CD4-positive, alpha-beta memory T cell (primary cell): Measurements from ENCODE around the gene LIN52. TPM values are rescaled to one million over a fixed set of nuclear protein-coding genes. Genes with fewer than 3 reads are reported as not detected.
"Not testable (repeated sequence)": the region's sequence is repeated elsewhere in the genome, so short reads cannot be mapped to it uniquely, and the experiment has no call there.

Experiments
- CTCF ChIA-PET: fragments of 350-600 bp; sonication (Branson Sonifier 250); formaldehyde crosslinking; loops from one replicate; lab custom pipeline; 2021; ENCODE audit warnings: inconsistent platforms; ENCODE audit not compliant: partially characterized antibody; lab: Charles Lee
- POLR2A ChIA-PET: fragments of 350-600 bp; sonication (Branson Sonifier 250); formaldehyde crosslinking; loops from one replicate; lab custom pipeline; 2021; ENCODE audit not compliant: partially characterized antibody; lab: Charles Lee
- DNase-seq, 5 donors: peaks; one replicate each; pipeline versions ENCODE4 v3.0.0 to v3.0.0-alpha.2; 2020 to 2022; ENCODE audit warnings: mixed read lengths in 1 of 5
- H3K27ac ChIP-seq: one replicate; pipeline ENCODE4 v1.7.0; 2013; ENCODE audit warnings: low read depth, low read length
- H3K27me3 ChIP-seq: 2 replicates; pipeline ENCODE4 v1.7.0; 2013; ENCODE audit warnings: mild to moderate bottlenecking, low read length, moderate library complexity; ENCODE audit not compliant: insufficient read depth
- H3K36me3 ChIP-seq: 2 replicates; pipeline ENCODE4 v1.7.0; 2013; ENCODE audit warnings: mild to moderate bottlenecking, low read length, moderate library complexity; ENCODE audit not compliant: insufficient read depth
- H3K4me1 ChIP-seq: 2 replicates; pipeline ENCODE4 v1.7.0; 2013; ENCODE audit warnings: mild to moderate bottlenecking, low read length, moderate library complexity; ENCODE audit not compliant: insufficient read depth
- H3K4me3 ChIP-seq, 2 donors: one replicate each; pipeline ENCODE4 v1.7.0; 2013; ENCODE audit warnings: low read length in 2 of 2, mild to moderate bottlenecking in 1 of 2
- H3K9me3 ChIP-seq, 2 donors: one replicate each; pipeline ENCODE4 v1.7.0; 2013; ENCODE audit warnings: low read length in 2 of 2, control low read depth in 1 of 2; ENCODE audit not compliant: control insufficient read depth in 1 of 2
- H3K27ac Mint-ChIP-seq, 7 donors: one replicate each; pipeline ENCODE4 v1.8.0; 2020 to 2021; ENCODE audit warnings: mixed read lengths in 7 of 7, mild to moderate bottlenecking in 6 of 7, inconsistent platforms in 3 of 7, moderate library complexity in 3 of 7
- H3K27me3 Mint-ChIP-seq, 2 donors: one replicate each; pipeline ENCODE4 v1.8.0; 2020 to 2021; ENCODE audit warnings: mixed read lengths in 2 of 2
- H3K36me3 Mint-ChIP-seq, 2 donors: one replicate each; pipeline ENCODE4 v1.8.0; 2020 to 2021; ENCODE audit warnings: mixed read lengths in 2 of 2, inconsistent platforms in 1 of 2, mild to moderate bottlenecking in 1 of 2
- H3K4me1 Mint-ChIP-seq, 4 donors: one replicate each; pipeline ENCODE4 v1.8.0; 2020 to 2021; ENCODE audit warnings: mixed read lengths in 4 of 4, mild to moderate bottlenecking in 1 of 4
- H3K4me3 Mint-ChIP-seq, 8 donors: one replicate each; pipeline ENCODE4 v1.8.0; 2020 to 2021; ENCODE audit warnings: mixed read lengths in 8 of 8, mild to moderate bottlenecking in 7 of 8, moderate library complexity in 6 of 8, inconsistent platforms in 3 of 8
- H3K9me3 Mint-ChIP-seq, 8 donors: one replicate each; pipeline ENCODE4 v1.8.0; 2020 to 2021; ENCODE audit warnings: mixed read lengths in 8 of 8, mild to moderate bottlenecking in 5 of 8, inconsistent platforms in 3 of 8, moderate library complexity in 1 of 8
- intact Hi-C: fragments of 100-400 bp; cut with micrococcal nuclease; formaldehyde crosslinking; loops from one replicate; pipeline ENCODE4 v1.15.1; 2023
- polyA plus RNA-seq, 2 donors: library from polyadenylated mRNA; unstranded; fragments of 300-500 nt; fragmentation: Illumina TruSeq; gene quantifications; one replicate each; pipeline ENCODE4 v1.2.3, GENCODE V29; 2021
- total RNA-seq, 2 experiments: library from RNA; stranded (reverse); gene quantifications; one replicate each; pipeline ENCODE4 v1.2.3, GENCODE V29; 2021

LIN52 gene
- total and polyA plus RNA-seq, 4 experiments from 2014 or later, result 9.4 to 17.5 (median 11.9) TPM

- intact Hi-C loops, result no loop called here
- H3K36me3 Mint-ChIP-seq, result peaks cover 33 to 34% of the 10 kb centered on the region in 2 donors
- H3K27ac Mint-ChIP-seq, result peak overlapping the region in 1 of 7 donors; percentile 13
- DNase-seq, result no peak
- no peaks in the 10 kb centered on the region for H3K4me1 Mint-ChIP-seq
- H3K36me3 ChIP-seq, result no peaks in the 10 kb centered on the region
- CTCF ChIA-PET, result no interaction called here
- no peak overlapping the region for H3K27ac ChIP-seq
- no peaks in the 10 kb centered on the region for H3K27me3 Mint-ChIP-seq
- no peak overlapping the region for H3K4me3 ChIP-seq
- H3K9me3 ChIP-seq, result no peaks in the 10 kb centered on the region
- H3K27me3 ChIP-seq, result no peaks in the 10 kb centered on the region
- H3K4me1 ChIP-seq, result no peaks in the 10 kb centered on the region
- H3K9me3 Mint-ChIP-seq, result no peaks in the 10 kb centered on the region
- no peak overlapping the region for H3K4me3 Mint-ChIP-seq
- POLR2A ChIA-PET, result no interaction called here
Observed at GRCh38 chr14:74105381-74105780, 20.6 kb downstream of the LIN52 start.

- H3K9me3 ChIP-seq, result no peaks in the 10 kb centered on the region
- intact Hi-C loops, result no loop called here
- ChIA-PET POLR2A (no interaction called here), CTCF (interaction anchor here (1.2 kb wide), 1 partner anchor 143 kb away, joined by 7 read pairs; no protein-coding TSS in a partner anchor)
- no peaks in the 10 kb centered on the region for H3K27me3 ChIP-seq
- Mint-ChIP-seq H3K9me3 (no peaks in the 10 kb centered on the region), H3K4me3 (no peak overlapping the region), H3K4me1 (no peaks in the 10 kb centered on the region), H3K27ac (no peak overlapping the region), H3K36me3 (peaks cover 23 to 28% of the 10 kb centered on the region in 2 donors), H3K27me3 (no peaks in the 10 kb centered on the region)
- H3K4me1 ChIP-seq, result no peaks in the 10 kb centered on the region
- no peak for DNase-seq
- H3K27ac ChIP-seq, result no peak overlapping the region
- H3K4me3 ChIP-seq, result no peak overlapping the region
- H3K36me3 ChIP-seq, result no peaks in the 10 kb centered on the region
Observed at GRCh38 chr14:74109369-74109768, 24.6 kb downstream of the LIN52 start.

- H3K4me1 Mint-ChIP-seq, H3K4me3 Mint-ChIP-seq, H3K9me3 Mint-ChIP-seq, H3K27ac ChIP-seq, H3K9me3 ChIP-seq, H3K4me1 ChIP-seq, H3K27ac Mint-ChIP-seq, H3K4me3 ChIP-seq, H3K36me3 ChIP-seq, H3K27me3 Mint-ChIP-seq, H3K27me3 ChIP-seq: not testable (repeated sequence)
- intact Hi-C loops, result loop anchor here (1.0 kb wide), 1 partner anchor 140 kb away; no protein-coding TSS in a partner anchor
- peaks cover 16 to 29% of the 10 kb centered on the region in 2 donors for H3K36me3 Mint-ChIP-seq
- ChIA-PET CTCF (interaction anchor here (0.9 to 1.9 kb wide), 13 partner anchors 11 to 608 kb away, joined by 3 to 9 read pairs (median 4); no protein-coding TSS in a partner anchor), POLR2A (interaction anchor here (0.9 kb wide), 1 partner anchor 34 kb away, joined by 3 read pairs; no protein-coding TSS in a partner anchor)
- DNase-seq, result peak in 4 of 5 donors; percentile 22 to 43 (median 28)
Observed at GRCh38 chr14:74111395-74112216, 26.9 kb downstream of the LIN52 start.

DNA sequence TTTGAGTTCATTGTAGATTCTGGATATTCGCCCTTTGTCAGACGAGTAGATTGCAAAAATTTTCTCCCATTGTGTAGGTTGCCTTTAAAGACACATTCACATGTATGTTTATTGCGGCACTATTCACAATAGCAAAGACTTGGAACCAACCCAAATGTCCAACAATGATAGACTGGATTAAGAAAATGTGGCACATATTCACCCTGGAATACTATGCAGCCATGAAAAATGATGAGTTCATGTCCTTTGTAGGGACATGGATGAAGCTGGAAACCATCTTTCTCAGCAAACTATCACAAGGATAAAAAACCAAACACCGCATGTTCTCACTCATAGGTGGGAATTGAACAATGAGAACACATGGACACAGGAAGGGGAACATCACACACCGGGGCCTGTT, 40.7 kb downstream of the LIN52 start:
- H3K9me3 Mint-ChIP-seq, H3K27me3 Mint-ChIP-seq, H3K27me3 ChIP-seq, H3K4me1 Mint-ChIP-seq, H3K4me3 ChIP-seq, intact Hi-C loops, POLR2A ChIA-PET, H3K4me3 Mint-ChIP-seq, H3K36me3 ChIP-seq, DNase-seq, H3K9me3 ChIP-seq, H3K4me1 ChIP-seq, CTCF ChIA-PET, H3K27ac Mint-ChIP-seq, H3K27ac ChIP-seq: not testable (repeated sequence)
- H3K36me3 Mint-ChIP-seq, result peaks cover 25 to 34% of the 10 kb centered on the region in 2 donors

DNA sequence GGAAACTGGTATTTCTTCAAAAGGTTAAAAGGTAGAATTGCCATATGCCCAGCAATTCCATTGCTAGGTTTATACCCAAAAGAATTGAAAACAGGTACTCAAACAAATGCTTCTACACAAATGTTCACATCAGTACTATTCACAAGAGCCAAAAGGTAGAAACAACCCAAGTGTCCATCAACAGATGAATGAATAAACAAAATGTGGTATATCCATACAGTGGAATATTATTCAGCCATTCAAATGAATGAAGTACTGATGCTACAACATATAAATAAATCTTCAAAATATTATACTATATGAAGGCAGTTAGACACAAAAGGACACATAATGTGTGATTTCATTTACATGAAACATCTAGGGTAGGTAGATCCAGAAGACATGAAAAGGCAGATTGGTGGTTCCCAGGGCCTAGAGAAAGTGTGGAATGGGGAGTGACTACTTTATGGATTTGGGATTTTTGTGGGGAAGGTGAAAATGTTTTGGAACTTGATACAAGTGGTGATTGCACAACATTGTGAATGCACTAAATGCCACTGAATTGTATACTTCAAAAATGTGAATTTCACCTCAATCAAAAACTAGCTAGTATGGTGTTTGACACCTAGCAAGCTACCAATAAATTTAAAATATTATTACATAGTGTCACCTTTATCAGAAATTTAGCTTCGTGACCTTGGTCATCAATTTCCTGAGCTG, 41.7 kb downstream of the LIN52 start:
- ChIA-PET CTCF (no interaction called here), POLR2A (no interaction called here)
- no peaks in the 10 kb centered on the region for H3K27me3 ChIP-seq
- peaks cover 0 to 3% (median 0%) of the 10 kb centered on the region in 4 donors for H3K4me1 Mint-ChIP-seq
- H3K4me3 Mint-ChIP-seq, result no peak overlapping the region
- no peak overlapping the region for H3K4me3 ChIP-seq
- H3K4me1 ChIP-seq, result no peaks in the 10 kb centered on the region
- H3K36me3 ChIP-seq, result no peaks in the 10 kb centered on the region
- peaks cover 0 to 5% (median 0%) of the 10 kb centered on the region in 8 donors for H3K9me3 Mint-ChIP-seq
- DNase-seq, result no peak
- H3K27ac Mint-ChIP-seq, result no peak overlapping the region
- H3K36me3 Mint-ChIP-seq, result peaks cover 17 to 28% of the 10 kb centered on the region in 2 donors
- H3K27ac ChIP-seq, result no peak overlapping the region
- no peaks in the 10 kb centered on the region for H3K9me3 ChIP-seq
- intact Hi-C loops, result no loop called here
- no peaks in the 10 kb centered on the region for H3K27me3 Mint-ChIP-seq

DNA sequence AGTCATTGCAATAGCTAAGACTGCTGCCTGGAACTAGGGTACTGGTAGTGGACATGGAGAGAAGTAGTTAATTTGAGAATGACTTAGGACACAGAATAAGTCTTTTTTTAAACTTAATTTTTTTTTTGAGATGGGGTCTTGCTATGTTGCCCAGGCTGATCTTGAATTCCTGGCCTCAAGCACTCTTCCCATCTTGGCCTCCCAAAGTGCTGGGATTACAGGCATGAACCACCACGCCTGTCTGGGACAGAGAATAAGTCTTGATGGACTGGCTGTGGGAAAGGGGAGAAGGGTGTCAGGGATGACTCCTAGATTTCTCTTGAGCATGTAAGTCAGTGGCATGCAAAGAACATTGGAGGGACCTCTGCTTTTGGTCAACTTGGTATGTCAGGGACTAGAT, 42.9 kb downstream of the LIN52 start:
- Histone ChIP-seq H3K36me3 (no peaks in the 10 kb centered on the region), H3K4me3 (no peak overlapping the region), H3K4me1 (no peaks in the 10 kb centered on the region), H3K27me3 (no peaks in the 10 kb centered on the region), H3K27ac (no peak overlapping the region), H3K9me3 (no peaks in the 10 kb centered on the region)
- CTCF ChIA-PET, result no interaction called here
- H3K27me3 Mint-ChIP-seq, result no peaks in the 10 kb centered on the region
- H3K36me3 Mint-ChIP-seq, result peaks cover 17 to 28% of the 10 kb centered on the region in 2 donors
- intact Hi-C loops, result no loop called here
- peaks cover 0 to 3% (median 0%) of the 10 kb centered on the region in 4 donors for H3K4me1 Mint-ChIP-seq
- H3K27ac Mint-ChIP-seq, result no peak overlapping the region
- POLR2A ChIA-PET, result no interaction called here
- no peak overlapping the region for H3K4me3 Mint-ChIP-seq
- no peak for DNase-seq
- peaks cover 0 to 5% (median 0%) of the 10 kb centered on the region in 8 donors for H3K9me3 Mint-ChIP-seq

- H3K9me3 Mint-ChIP-seq, result no peaks in the 10 kb centered on the region
- H3K27me3 Mint-ChIP-seq, result no peaks in the 10 kb centered on the region
- Histone ChIP-seq H3K4me1 (peaks cover 19% of the 10 kb centered on the region), H3K36me3 (no peaks in the 10 kb centered on the region), H3K9me3 (no peaks in the 10 kb centered on the region), H3K4me3 (no peak overlapping the region), H3K27ac (no peak overlapping the region), H3K27me3 (no peaks in the 10 kb centered on the region)
- CTCF ChIA-PET, result no interaction called here
- peak overlapping the region in 2 of 8 donors; percentile 29 to 35 for H3K4me3 Mint-ChIP-seq
- peak overlapping the region in 5 of 7 donors; percentile 7 to 82 (median 14) for H3K27ac Mint-ChIP-seq
- DNase-seq, result no peak
- H3K36me3 Mint-ChIP-seq, result peaks cover 0 to 8% of the 10 kb centered on the region in 2 donors
- intact Hi-C loops, result no loop called here
- POLR2A ChIA-PET, result no interaction called here
- H3K4me1 Mint-ChIP-seq, result peaks cover 19 to 26% (median 20%) of the 10 kb centered on the region in 4 donors
Observed at GRCh38 chr14:74133833-74134481, 49.2 kb downstream of the LIN52 start.
